GM12873 (cell line): Measurements from ENCODE around the gene FAT1.

Source experiments
- CTCF ChIP-seq: IDR thresholded peaks from 2 replicates; pipeline ENCODE4 v1.5.1; 2012; ENCODE audit warnings: low read depth, mild to moderate bottlenecking, moderate library complexity, low read length, control low read depth; ENCODE audit not compliant: insufficient read depth; ENCODE audit errors: missing control alignments

The FAT1 gene

GRCh38 chr4:186580669-186581068 is 143.0 kb downstream of the FAT1 start:
- TF ChIP-seq CTCF: no peak

- TF ChIP-seq CTCF: no peak
These were observed 153.3 kb downstream of the FAT1 start for GRCh38 chr4:186570193-186570996.

- no peak for TF ChIP-seq CTCF
These were observed 154.0 kb downstream of the FAT1 start for GRCh38 chr4:186569533-186570192.

- TF ChIP-seq CTCF: no peak
These were observed 157.6 kb downstream of the FAT1 start for GRCh38 chr4:186566068-186566467.

- TF ChIP-seq CTCF: no peak
These were observed 159.9 kb downstream of the FAT1 start for GRCh38 chr4:186563761-186564160.

- no peak for TF ChIP-seq CTCF
These were observed 161.9 kb downstream of the FAT1 start for GRCh38 chr4:186561748-186562147.

GRCh38 chr4:186560647-186561046 is 163.0 kb downstream of the FAT1 start:
- no peak for TF ChIP-seq CTCF
